ENCODE measurements around the gene TMEFF2.
A peak's percentile ranks its signal among the peaks of the same experiment; 100 is the strongest.
"Not testable (repeated sequence)": the region's sequence is repeated elsewhere in the genome, so short reads cannot be mapped to it uniquely, and the experiment has no call there.

Gene TMEFF2

GRCh38 chr2:191933307-191934105 is 261.2 kb downstream of the TMEFF2 start:
- DNase-seq (ENCODE audit: low read depth, low spot score) = no peak

- DNase-seq (ENCODE audit: low read depth, low spot score) = no peak
Observed at GRCh38 chr2:191932286-191932685, 262.4 kb downstream of the TMEFF2 start.

GRCh38 chr2:191931329-191931728 is 263.4 kb downstream of the TMEFF2 start:
- DNase-seq (ENCODE audit: low read depth, low spot score) = no peak

GRCh38 chr2:191930205-191930604 is 264.5 kb downstream of the TMEFF2 start:
- no peak for DNase-seq (ENCODE audit: low read depth, low spot score)

- no peak for DNase-seq (ENCODE audit: low read depth, low spot score)
Observed at GRCh38 chr2:191929288-191929687, 265.4 kb downstream of the TMEFF2 start.

GRCh38 chr2:191927991-191928390 is 266.7 kb downstream of the TMEFF2 start:
- DNase-seq (ENCODE audit: low read depth, low spot score) = peak; percentile 71

GRCh38 chr2:191927319-191927867 is 267.3 kb downstream of the TMEFF2 start:
- peak; percentile 18 for DNase-seq (ENCODE audit: low read depth, low spot score)

GRCh38 chr2:191926671-191927070 is 268.1 kb downstream of the TMEFF2 start:
- no peak for DNase-seq (ENCODE audit: low read depth, low spot score)

- DNase-seq (ENCODE audit: low read depth, low spot score) = no peak
Observed at GRCh38 chr2:191923652-191923997, 271.1 kb downstream of the TMEFF2 start.

- DNase-seq (ENCODE audit: low read depth, low spot score) = no peak
Observed at GRCh38 chr2:191922736-191923651, 271.7 kb downstream of the TMEFF2 start.

GRCh38 chr2:191921650-191922049 is 273.1 kb downstream of the TMEFF2 start:
- DNase-seq (ENCODE audit: low read depth, low spot score) = not testable (repeated sequence)

GRCh38 chr2:191920502-191920901 is 274.2 kb downstream of the TMEFF2 start:
- no peak for DNase-seq (ENCODE audit: low read depth, low spot score)

GRCh38 chr2:191917967-191918651 is 276.6 kb downstream of the TMEFF2 start:
- DNase-seq (ENCODE audit: low read depth, low spot score) = no peak

- DNase-seq (ENCODE audit: low read depth, low spot score) = no peak
Observed at GRCh38 chr2:191917430-191917881, 277.3 kb downstream of the TMEFF2 start.

- DNase-seq (ENCODE audit: low read depth, low spot score) = no peak
Observed at GRCh38 chr2:191916826-191917225, 277.9 kb downstream of the TMEFF2 start.

GRCh38 chr2:191915750-191916149 is 279.0 kb downstream of the TMEFF2 start:
- DNase-seq (ENCODE audit: low read depth, low spot score) = no peak

- DNase-seq (ENCODE audit: low read depth, low spot score) = no peak
Observed at GRCh38 chr2:191913796-191914195, 280.9 kb downstream of the TMEFF2 start.

- no peak for DNase-seq (ENCODE audit: low read depth, low spot score)
Observed at GRCh38 chr2:191912764-191913163, 282.0 kb downstream of the TMEFF2 start.

- no peak for DNase-seq (ENCODE audit: low read depth, low spot score)
Observed at GRCh38 chr2:191910518-191910917, 284.2 kb downstream of the TMEFF2 start.

GRCh38 chr2:191908874-191909273 is 285.9 kb downstream of the TMEFF2 start:
- no peak for DNase-seq (ENCODE audit: low read depth, low spot score)

GRCh38 chr2:191907545-191907944 is 287.2 kb downstream of the TMEFF2 start:
- DNase-seq (ENCODE audit: low read depth, low spot score) = no peak

- DNase-seq (ENCODE audit: low read depth, low spot score) = no peak
Observed at GRCh38 chr2:191907091-191907490, 287.6 kb downstream of the TMEFF2 start.
